Lung (tissue), 12 donors: ENCODE data around the gene FUT8. TPM values are rescaled to one million over a fixed set of nuclear protein-coding genes. Genes with fewer than 3 reads are reported as not detected.

Source experiments
- ATAC-seq: fragments of 200-7000 bp; cut with Tn5 transposase; one replicate; pipeline ENCODE4 v1.9.1; 2020; ENCODE audit warnings: moderate number of reproducible peaks; ENCODE audit not compliant: insufficient read depth, low FRiP score
- DNase-seq, 3 donors: peaks; one replicate each; pipeline ENCODE4 v3.0.0-alpha.2; 2013 to 2017
- H3K27ac ChIP-seq, 2 donors: one replicate each; pipeline ENCODE4 v1.5.1; 2013; ENCODE audit warnings: mild to moderate bottlenecking in 2 of 2, moderate library complexity in 2 of 2, control low read depth in 1 of 2, inconsistent platforms in 1 of 2, low read depth in 1 of 2, low read length in 1 of 2
- H3K27me3 ChIP-seq, 3 donors: one replicate each; pipeline ENCODE4 v1.5.1; 2013; ENCODE audit warnings: low read length in 2 of 3; ENCODE audit not compliant: control insufficient read depth in 3 of 3, insufficient read depth in 3 of 3
- H3K36me3 ChIP-seq, 4 donors: one replicate each; pipeline ENCODE4 v1.5.1; 2013; ENCODE audit warnings: low read length in 4 of 4, mild to moderate bottlenecking in 1 of 4, moderate library complexity in 1 of 4; ENCODE audit not compliant: control insufficient read depth in 4 of 4, insufficient read depth in 4 of 4
- H3K4me1 ChIP-seq, 5 donors: one replicate each; pipeline ENCODE4 v1.5.1; 2013; ENCODE audit warnings: low read length in 5 of 5, mild to moderate bottlenecking in 2 of 5, moderate library complexity in 1 of 5; ENCODE audit not compliant: control insufficient read depth in 5 of 5, insufficient read depth in 5 of 5
- H3K4me3 ChIP-seq: one replicate; pipeline ENCODE4 v1.5.1; 2013; ENCODE audit warnings: mild to moderate bottlenecking, control low read depth, moderate library complexity
- H3K9ac ChIP-seq, 2 donors: one replicate each; pipeline ENCODE4 v1.5.1; 2013; ENCODE audit warnings: low read length in 2 of 2, control low read depth in 1 of 2; ENCODE audit not compliant: insufficient read depth in 1 of 2
- H3K9me3 ChIP-seq, 4 donors: one replicate each; pipeline ENCODE4 v1.5.1; 2013; ENCODE audit warnings: low read length in 3 of 4, mild to moderate bottlenecking in 1 of 4, moderate library complexity in 1 of 4; ENCODE audit not compliant: control insufficient read depth in 4 of 4, insufficient read depth in 3 of 4
- WGBS, 2 donors: extraction: QIAGEN DNeasy Blood & Tissue Kit; methylation state at CpG; one replicate each; pipeline ENCODE4 v1.1.7; 2013; 5-methylcytosine and 5-hydroxymethylcytosine counted together
- polyA plus RNA-seq, 2 donors: library from polyadenylated mRNA; stranded (reverse); fragments of 200-250 nt; gene quantifications; one replicate each; pipeline ENCODE4 v1.2.1, GENCODE V29; 2013
- total RNA-seq, 2 donors: library from RNA; depleted of rRNA in 1 of 2; stranded (reverse); fragments of >200 nt in 1 of 2; gene quantifications; one replicate each; pipeline ENCODE4 v1.2.1, GENCODE V29; 2014 to 2021
- TF ChIP-seq, protein P1 (sequence below): IDR thresholded peaks from 2 replicates; pipeline ENCODE4 v1.5.1; 2012; ENCODE audit warnings: mild to moderate bottlenecking; ENCODE audit errors: control extremely low read depth, extremely low read depth
- donor health status: control.
- donor health status: control.
- donor health status: Bipolar disorder and iron deficiency.
- donor health status: healthy.
- donor health status: DM: yes; HTN: yes; CAD: no.

Gene FUT8
- total and polyA plus RNA-seq, 4 donors: 9.9 to 98.5 (median 25.8) TPM

DNA sequence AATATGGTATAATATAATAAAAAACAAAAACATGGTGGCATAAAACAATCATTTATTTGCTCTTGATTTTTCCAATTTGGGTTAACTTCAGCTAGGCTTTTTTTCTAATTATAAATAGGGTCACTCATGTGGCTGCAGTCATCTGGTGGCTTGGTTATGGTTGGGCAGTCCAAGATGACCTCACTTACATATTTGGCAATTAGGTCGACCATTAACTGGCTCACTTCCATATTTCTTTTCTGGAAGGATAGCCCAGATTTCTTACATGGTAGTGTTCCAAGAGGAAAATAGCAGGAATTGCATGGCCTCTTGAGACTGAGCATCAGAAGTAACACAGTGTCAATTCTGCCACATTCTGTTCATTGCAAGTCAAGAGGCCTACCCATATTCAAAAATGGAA is 153.4 kb downstream of the FUT8 start:
- Histone ChIP-seq H3K9ac (no peak overlapping the region), H3K9me3 (no peaks in the 10 kb centered on the region), H3K36me3 (no peaks in the 10 kb centered on the region), H3K4me1 (peaks cover 0 to 2% (median 0%) of the 10 kb centered on the region in 5 donors), H3K27me3 (no peaks in the 10 kb centered on the region), H3K27ac (no peak overlapping the region), H3K4me3 (no peak overlapping the region)
- WGBS, 2 donors: 80 to 83% methylated on average over 1 of the region's 1 CpG
- ATAC-seq: no peak
- no peak for DNase-seq
- TF ChIP-seq, protein P1, sequence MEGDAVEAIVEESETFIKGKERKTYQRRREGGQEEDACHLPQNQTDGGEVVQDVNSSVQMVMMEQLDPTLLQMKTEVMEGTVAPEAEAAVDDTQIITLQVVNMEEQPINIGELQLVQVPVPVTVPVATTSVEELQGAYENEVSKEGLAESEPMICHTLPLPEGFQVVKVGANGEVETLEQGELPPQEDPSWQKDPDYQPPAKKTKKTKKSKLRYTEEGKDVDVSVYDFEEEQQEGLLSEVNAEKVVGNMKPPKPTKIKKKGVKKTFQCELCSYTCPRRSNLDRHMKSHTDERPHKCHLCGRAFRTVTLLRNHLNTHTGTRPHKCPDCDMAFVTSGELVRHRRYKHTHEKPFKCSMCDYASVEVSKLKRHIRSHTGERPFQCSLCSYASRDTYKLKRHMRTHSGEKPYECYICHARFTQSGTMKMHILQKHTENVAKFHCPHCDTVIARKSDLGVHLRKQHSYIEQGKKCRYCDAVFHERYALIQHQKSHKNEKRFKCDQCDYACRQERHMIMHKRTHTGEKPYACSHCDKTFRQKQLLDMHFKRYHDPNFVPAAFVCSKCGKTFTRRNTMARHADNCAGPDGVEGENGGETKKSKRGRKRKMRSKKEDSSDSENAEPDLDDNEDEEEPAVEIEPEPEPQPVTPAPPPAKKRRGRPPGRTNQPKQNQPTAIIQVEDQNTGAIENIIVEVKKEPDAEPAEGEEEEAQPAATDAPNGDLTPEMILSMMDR: no peak

DNA sequence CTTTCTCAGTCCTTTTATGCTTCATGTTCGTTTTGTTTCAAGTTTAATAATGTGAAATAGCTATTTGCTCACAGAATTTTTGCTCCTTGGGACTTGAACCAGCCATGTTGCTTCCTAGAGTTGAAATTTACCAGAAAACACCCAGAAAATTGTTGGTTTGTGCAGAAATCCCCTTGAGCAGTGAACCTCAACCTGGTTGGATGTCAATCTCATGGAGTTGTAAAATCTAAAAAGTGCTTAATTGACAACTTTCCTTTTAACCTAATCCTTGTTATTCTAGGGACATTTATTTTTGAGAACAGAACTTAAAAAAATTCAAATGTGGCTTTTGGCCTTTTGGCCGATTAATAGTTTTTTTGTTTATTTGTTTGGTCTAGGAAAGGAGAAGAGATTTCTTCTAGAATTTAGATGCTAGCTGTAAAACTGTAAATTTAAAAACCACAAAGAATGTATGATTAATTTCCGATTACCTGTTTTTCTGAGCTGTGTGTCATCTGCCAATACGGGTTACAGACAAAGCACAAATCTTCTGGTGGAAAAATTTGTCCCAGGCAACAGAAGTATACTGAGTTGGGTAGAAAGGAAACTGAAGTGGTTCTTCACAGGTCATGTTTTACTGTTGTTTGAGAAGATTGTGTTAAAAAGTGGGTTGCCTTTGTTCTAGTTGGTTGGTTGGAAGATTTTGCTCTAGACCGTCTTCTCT is 154.4 kb downstream of the FUT8 start:
- Histone ChIP-seq H3K9me3 (no peaks in the 10 kb centered on the region), H3K9ac (no peak overlapping the region), H3K36me3 (no peaks in the 10 kb centered on the region), H3K4me3 (no peak overlapping the region), H3K27ac (no peak overlapping the region), H3K4me1 (peaks cover 0 to 2% (median 0%) of the 10 kb centered on the region in 5 donors), H3K27me3 (no peaks in the 10 kb centered on the region)
- ATAC-seq: no peak
- DNase-seq: no peak
- 91 to 96% methylated on average over 5 of the region's 5 CpGs for WGBS, 2 donors
- TF ChIP-seq, protein P1: no peak

DNA sequence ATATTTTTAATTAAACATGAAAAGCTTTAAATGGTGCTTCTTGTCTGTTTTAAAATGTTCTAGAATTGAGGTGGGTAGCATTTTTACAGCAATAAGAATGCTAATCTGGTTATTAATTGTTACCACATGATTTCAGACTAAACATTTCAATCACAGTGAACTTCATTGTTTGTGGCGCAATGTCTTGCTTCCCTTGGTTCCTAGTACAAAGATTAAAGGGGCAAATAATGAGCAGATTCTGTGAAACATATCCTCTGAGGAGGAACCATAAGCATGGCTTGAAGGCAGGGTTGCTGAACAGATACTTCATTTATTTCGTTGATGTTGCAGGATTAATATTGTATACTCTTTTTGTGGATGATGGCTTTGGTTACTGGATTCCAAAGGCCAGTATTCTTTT is 162.1 kb downstream of the FUT8 start:
- DNase-seq (no peak), ATAC-seq (no peak)
- 48 to 78% methylated on average over 2 of the region's 2 CpGs for WGBS, 2 donors
- Histone ChIP-seq H3K9ac (no peak overlapping the region), H3K27me3 (no peaks in the 10 kb centered on the region), H3K36me3 (no peaks in the 10 kb centered on the region), H3K27ac (no peak overlapping the region), H3K4me3 (no peak overlapping the region), H3K9me3 (no peaks in the 10 kb centered on the region), H3K4me1 (peaks cover 0 to 1% (median 0%) of the 10 kb centered on the region in 5 donors)
- TF ChIP-seq, protein P1: no peak

DNA sequence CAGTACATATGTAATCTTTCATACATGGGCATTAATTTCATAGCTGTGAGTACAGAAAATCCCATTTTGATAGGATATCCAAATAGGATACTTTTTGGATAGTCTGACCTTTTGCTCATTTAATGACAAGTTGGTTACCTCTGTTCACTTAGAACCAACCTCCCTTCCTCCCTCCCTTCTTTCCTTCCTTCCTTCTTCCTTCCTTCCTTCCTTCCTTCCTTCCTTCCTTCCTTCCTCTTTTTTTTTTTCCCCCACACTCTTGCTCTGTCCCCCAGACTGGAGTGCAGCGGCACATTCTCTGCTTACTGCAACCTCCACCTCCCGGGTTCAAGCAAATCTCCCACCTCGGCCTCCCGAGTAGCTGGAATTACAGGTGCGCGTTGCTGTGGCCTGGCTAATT is 162.9 kb downstream of the FUT8 start:
- Histone ChIP-seq H3K4me1 (peaks cover 0 to 1% (median 0%) of the 10 kb centered on the region in 5 donors), H3K27ac (no peak overlapping the region), H3K36me3 (no peaks in the 10 kb centered on the region), H3K9me3 (no peaks in the 10 kb centered on the region), H3K27me3 (no peaks in the 10 kb centered on the region), H3K9ac (no peak overlapping the region), H3K4me3 (no peak overlapping the region)
- no peak for DNase-seq
- TF ChIP-seq, protein P1: no peak
- ATAC-seq: no peak
- WGBS, 2 donors: 98% methylated on average over 6 of the region's 6 CpGs
